CD1c-positive myeloid dendritic cell (primary cell): ENCODE data around the gene SLC30A3.
A peak's percentile ranks its signal among the peaks of the same experiment; 100 is the strongest.
"Not testable (repeated sequence)": the region's sequence is repeated elsewhere in the genome, so short reads cannot be mapped to it uniquely, and the experiment has no call there.

Experiments
- DNase-seq: peaks from one replicate; pipeline ENCODE4 v3.0.0-alpha.2; 2016; ENCODE audit errors: extremely low spot score

SLC30A3 gene

GRCh38 chr2:27285481-27285880, 22.6 kb upstream of the SLC30A3 start:
- DNase-seq, result no peak

- DNase-seq, result no peak
These were observed 22.1 kb upstream of the SLC30A3 start for GRCh38 chr2:27284996-27285395.

- DNase-seq, result no peak
These were observed 20.0 kb upstream of the SLC30A3 start for GRCh38 chr2:27282892-27283291.

GRCh38 chr2:27281855-27282559, 19.2 kb upstream of the SLC30A3 start, which contains the start of gene TRIM54:
Gene TRIM54 (plus strand): TSS chr2:27282429. CDS start chr2:27282732, 303 bp downstream.
- no peak for DNase-seq

GRCh38 chr2:27281442-27281841, 18.6 kb upstream of the SLC30A3 start:
- no peak for DNase-seq

GRCh38 chr2:27280826-27281225, 18.0 kb upstream of the SLC30A3 start:
- DNase-seq, result no peak

GRCh38 chr2:27278010-27278409, 15.2 kb upstream of the SLC30A3 start:
- no peak for DNase-seq

GRCh38 chr2:27275211-27276150, 12.6 kb upstream of the SLC30A3 start, which contains the start of gene DNAJC5G:
Gene DNAJC5G (plus strand): TSS chr2:27275433. CDS start chr2:27276729, 1,296 bp downstream.
- DNase-seq, result no peak

- not testable (repeated sequence) for DNase-seq
These were observed 10.0 kb upstream of the SLC30A3 start for GRCh38 chr2:27272537-27273522.

GRCh38 chr2:27271631-27272340, 8.9 kb upstream of the SLC30A3 start:
- no peak for DNase-seq

- DNase-seq, result peak; percentile 37
These were observed 7.8 kb upstream of the SLC30A3 start for GRCh38 chr2:27270670-27271069.

GRCh38 chr2:27270131-27270530, 7.3 kb upstream of the SLC30A3 start:
- DNase-seq, result no peak

- DNase-seq, result not testable (repeated sequence)
These were observed 5.4 kb upstream of the SLC30A3 start for GRCh38 chr2:27268296-27268695.

- no peak for DNase-seq
These were observed 2.7 kb upstream of the SLC30A3 start for GRCh38 chr2:27265536-27265870.

- peak; percentile 69 for DNase-seq
These were observed 2.1 kb upstream of the SLC30A3 start for GRCh38 chr2:27264753-27265535.

- DNase-seq, result no peak
These were observed 1.5 kb upstream of the SLC30A3 start for GRCh38 chr2:27264253-27264752.

GRCh38 chr2:27263287-27264252, 723 bp upstream of the SLC30A3 start:
- DNase-seq, result no peak

GRCh38 chr2:27261926-27262298, 935 bp downstream of the SLC30A3 start:
- no peak for DNase-seq
